ENCODE results near the gene PDE4D. TPM values are rescaled to one million over a fixed set of nuclear protein-coding genes. Genes with fewer than 3 reads are reported as not detected.

Gene PDE4D
- total RNA-seq, 1 donor from 2014 or later, result 44.8 TPM

DNA sequence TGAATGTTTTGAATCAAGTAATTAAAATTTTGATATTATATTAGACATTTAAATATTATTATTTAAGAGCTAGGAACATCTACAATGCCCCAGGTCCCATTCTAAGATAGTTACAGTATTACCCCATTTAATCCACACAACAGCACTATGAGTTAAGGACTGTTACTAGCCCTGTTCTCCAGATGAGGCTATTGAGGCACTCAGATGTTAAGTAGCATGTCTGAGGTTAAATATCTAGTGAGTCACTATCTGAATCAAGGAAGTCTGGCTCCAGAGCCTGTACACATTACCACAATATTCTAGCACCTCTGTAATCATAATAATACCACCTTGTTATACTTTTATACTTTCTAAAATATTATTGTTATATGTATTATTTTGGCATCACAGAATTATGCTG is 304.6 kb downstream of the PDE4D start:
- intact Hi-C loops (cut with DNase I), result no loop called here
- Histone ChIP-seq H3K9me3 (no peaks in the 10 kb centered on the region), H3K4me3 (no peak overlapping the region), H3K27ac (no peak overlapping the region), H3K27me3 (no peaks in the 10 kb centered on the region), H3K36me3 (no peaks in the 10 kb centered on the region), H3K4me1 (peaks cover 0 to 3% of the 10 kb centered on the region in 2 donors)
- TF ChIP-seq, protein P1, sequence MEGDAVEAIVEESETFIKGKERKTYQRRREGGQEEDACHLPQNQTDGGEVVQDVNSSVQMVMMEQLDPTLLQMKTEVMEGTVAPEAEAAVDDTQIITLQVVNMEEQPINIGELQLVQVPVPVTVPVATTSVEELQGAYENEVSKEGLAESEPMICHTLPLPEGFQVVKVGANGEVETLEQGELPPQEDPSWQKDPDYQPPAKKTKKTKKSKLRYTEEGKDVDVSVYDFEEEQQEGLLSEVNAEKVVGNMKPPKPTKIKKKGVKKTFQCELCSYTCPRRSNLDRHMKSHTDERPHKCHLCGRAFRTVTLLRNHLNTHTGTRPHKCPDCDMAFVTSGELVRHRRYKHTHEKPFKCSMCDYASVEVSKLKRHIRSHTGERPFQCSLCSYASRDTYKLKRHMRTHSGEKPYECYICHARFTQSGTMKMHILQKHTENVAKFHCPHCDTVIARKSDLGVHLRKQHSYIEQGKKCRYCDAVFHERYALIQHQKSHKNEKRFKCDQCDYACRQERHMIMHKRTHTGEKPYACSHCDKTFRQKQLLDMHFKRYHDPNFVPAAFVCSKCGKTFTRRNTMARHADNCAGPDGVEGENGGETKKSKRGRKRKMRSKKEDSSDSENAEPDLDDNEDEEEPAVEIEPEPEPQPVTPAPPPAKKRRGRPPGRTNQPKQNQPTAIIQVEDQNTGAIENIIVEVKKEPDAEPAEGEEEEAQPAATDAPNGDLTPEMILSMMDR (IDR thresholded peaks at IDR 0.05), result no peak
- no peak for DNase-seq (ENCODE audit: low spot score in 2 of 2)

DNA sequence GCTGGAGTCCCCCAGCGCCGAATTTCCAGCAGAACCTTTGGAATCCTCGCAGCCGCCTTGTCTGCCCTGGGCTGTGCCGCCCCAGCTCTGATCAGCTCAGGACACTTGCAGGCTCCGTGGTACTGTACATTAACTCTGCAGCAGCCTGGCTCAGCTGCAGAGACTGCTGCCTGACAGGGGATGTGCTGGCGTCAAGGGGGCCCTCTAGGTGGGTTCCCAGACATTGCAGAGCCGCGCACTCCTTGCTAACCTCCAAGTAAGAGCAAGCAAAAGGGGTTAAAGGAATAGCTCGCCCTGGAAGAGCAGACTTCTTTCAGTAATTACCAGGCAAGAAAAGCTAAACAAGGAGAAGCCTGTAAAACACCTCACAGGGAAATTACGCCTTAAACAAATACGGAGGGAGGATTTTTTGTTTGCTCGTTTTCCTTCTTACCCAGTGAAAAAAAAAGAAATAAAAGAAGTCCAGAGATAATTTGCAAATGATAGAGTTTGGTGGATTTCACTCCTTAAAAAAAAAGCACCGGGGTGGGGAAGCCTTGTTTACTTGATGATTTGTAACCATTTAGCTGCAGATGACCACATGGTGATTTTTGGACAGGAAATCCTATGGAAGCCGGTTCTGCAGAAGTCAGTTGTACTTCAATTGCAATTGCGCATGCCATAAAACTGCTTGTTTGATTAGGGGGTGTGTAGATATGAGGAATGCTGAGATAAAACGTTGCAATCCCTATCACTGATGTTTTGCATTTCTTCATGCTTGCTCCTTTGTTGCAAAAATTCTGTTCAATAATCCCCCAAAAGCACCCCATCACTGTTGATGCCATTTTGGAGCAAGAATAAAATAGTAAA is 305.8 kb downstream of the PDE4D start:
- TF ChIP-seq, protein P1 (IDR thresholded peaks at IDR 0.05), result no peak
- Histone ChIP-seq H3K9me3 (no peaks in the 10 kb centered on the region), H3K27me3 (no peaks in the 10 kb centered on the region), H3K4me3 (peak overlapping the region; percentile 28 to 53), H3K4me1 (peaks cover 0 to 3% of the 10 kb centered on the region in 2 donors), H3K36me3 (no peaks in the 10 kb centered on the region), H3K27ac (no peak overlapping the region)
- no peak for DNase-seq (ENCODE audit: low spot score in 2 of 2)
- intact Hi-C loops (cut with DNase I), result no loop called here

DNA sequence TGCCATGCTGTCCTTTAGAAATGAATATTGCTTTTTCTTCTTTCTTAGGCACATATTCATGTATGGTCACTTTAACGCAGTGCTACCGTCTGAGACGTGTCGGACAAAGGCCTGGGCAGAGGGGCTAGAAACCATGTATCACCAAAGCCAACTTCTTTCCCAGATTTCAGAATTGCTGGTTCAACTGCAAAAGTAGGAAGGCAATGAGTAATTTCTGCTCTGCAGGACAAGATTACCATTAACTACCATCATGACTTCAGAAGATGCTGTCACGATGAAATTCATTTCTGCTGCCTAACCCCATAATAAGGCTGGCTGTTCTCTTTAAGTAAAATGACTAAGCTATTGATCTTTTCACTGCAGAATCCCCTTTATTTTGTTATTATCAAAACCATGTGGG is 306.7 kb downstream of the PDE4D start:
- Histone ChIP-seq H3K27me3 (no peaks in the 10 kb centered on the region), H3K36me3 (no peaks in the 10 kb centered on the region), H3K4me3 (peak overlapping the region in 1 of 2 donors; percentile 53), H3K4me1 (peaks cover 0 to 3% of the 10 kb centered on the region in 2 donors), H3K9me3 (no peaks in the 10 kb centered on the region), H3K27ac (no peak overlapping the region)
- no peak for DNase-seq (ENCODE audit: low spot score in 2 of 2)
- TF ChIP-seq, protein P1 (IDR thresholded peaks at IDR 0.05), result no peak
- intact Hi-C loops (cut with DNase I), result no loop called here

DNA sequence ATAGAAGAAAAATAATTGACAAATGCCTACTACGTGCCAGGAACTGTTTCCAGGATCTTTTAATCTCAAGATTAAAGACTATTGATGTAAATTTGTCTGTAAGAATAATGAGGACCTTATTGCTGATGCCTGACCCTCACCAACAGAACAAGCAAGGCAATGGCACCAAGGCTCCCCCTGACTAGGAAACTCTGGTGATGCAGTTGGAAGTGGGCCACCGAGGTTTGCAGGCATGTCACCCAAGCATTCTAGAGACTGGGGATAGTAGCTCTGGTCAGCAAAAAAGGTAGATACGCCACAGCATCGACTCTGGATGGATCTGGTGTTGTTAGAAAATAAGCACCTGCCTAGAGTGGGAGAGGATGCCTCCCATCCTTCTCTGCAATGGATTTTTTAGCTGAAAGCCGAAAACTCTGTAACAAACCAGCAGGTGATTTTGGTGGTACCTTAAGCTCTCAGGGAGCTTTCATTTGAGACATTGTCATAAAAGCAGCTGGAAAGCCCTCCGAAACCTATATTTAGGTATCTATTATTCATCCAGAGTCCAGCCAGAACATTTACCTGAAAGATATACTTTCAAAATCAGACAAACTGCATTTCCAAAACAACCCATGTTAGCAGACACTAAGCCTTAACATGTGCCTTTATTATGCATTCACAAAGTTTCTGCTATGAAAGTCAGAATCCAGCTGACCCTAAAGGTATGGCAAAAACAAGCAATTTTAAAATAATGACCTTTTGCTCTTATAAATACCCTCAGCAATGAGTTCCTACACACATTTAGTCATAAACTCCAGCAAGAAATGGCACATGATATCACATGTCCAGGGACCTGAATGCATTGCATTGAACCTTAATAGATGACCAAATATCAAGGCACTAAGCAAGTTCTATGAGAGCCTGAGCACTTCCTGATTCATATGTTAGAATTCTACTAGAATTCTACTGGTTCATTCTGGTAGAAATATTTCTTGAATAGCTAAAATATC is 308.4 kb downstream of the PDE4D start:
- Histone ChIP-seq H3K4me3 (no peak overlapping the region), H3K9me3 (no peaks in the 10 kb centered on the region), H3K36me3 (no peaks in the 10 kb centered on the region), H3K27me3 (no peaks in the 10 kb centered on the region), H3K4me1 (peaks cover 0 to 3% of the 10 kb centered on the region in 2 donors), H3K27ac (no peak overlapping the region)
- TF ChIP-seq, protein P1 (IDR thresholded peaks at IDR 0.05), result no peak
- intact Hi-C loops (cut with DNase I), result no loop called here
- DNase-seq (ENCODE audit: low spot score in 2 of 2), result no peak

DNA sequence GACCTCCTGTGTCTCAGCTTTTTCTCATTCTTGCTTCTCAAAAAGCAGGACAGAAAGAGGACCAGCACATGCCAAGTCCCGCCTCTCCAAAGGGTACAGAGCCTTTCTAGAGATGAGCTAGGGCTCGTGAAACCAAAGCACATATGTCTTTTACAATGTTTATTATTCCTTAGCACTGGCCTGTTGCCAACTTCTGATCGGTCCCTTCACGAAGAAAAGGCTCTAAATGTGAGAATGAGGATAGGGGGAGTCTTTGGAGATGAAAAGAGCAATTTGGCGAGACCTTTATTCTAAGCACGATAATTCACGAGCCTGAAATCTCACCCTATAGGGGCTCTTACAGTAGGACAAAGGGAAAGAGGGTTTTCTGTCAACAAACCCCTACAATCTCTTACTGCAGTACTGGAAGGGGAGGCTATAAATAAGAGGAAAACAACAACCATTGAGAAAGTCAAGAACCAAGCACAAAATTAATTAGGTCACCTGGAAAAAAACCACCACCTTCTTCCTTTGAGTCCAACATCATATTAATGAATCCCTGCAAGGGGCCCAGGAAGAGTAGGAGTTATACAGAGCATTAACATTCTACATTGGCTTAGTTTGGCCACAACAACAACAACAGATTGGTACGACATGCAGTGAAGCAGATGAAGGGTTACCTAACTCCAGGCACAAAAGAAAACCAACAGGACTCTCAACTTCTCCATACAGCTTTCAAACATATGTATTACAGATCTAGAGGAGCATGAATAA is 309.5 kb downstream of the PDE4D start:
- H3K4me3 ChIP-seq, result no peak overlapping the region
- intact Hi-C loops (cut with DNase I), result no loop called here
- no peaks in the 10 kb centered on the region for H3K27me3 ChIP-seq
- H3K36me3 ChIP-seq, result no peaks in the 10 kb centered on the region
- DNase-seq (ENCODE audit: low spot score in 2 of 2), result no peak
- peaks cover 0 to 3% of the 10 kb centered on the region in 2 donors for H3K4me1 ChIP-seq
- H3K27ac ChIP-seq, result no peak overlapping the region
- TF ChIP-seq, protein P1 (IDR thresholded peaks at IDR 0.05), result no peak
- no peaks in the 10 kb centered on the region for H3K9me3 ChIP-seq
